CD14-positive monocyte (primary cell): ENCODE results near the gene P3H2. TPM values are rescaled to one million over a fixed set of nuclear protein-coding genes. Genes with fewer than 3 reads are reported as not detected.

ENCODE experiments used
- DNase-seq, 3 donors: peaks; one replicate each; pipeline ENCODE4 v3.0.0-alpha.2; 2011 to 2022
- H2AFZ ChIP-seq: 2 replicates; pipeline ENCODE4 v1.6.0; 2012; ENCODE audit warnings: mild to moderate bottlenecking, low read depth, low read length, inconsistent platforms; ENCODE audit not compliant: insufficient read depth, poor library complexity, severe bottlenecking
- H3K27ac ChIP-seq, 2 donors: 1 replicate in 1 of 2; 2 replicates in 1 of 2; pipeline ENCODE4 v1.5.1; 2012 to 2013; ENCODE audit warnings: low read length in 2 of 2, control low read depth in 1 of 2, inconsistent platforms in 1 of 2, low read depth in 1 of 2, mild to moderate bottlenecking in 1 of 2
- H3K27me3 ChIP-seq, 2 donors: one replicate each; pipeline versions ENCODE4 v1.6.0 to v1.6.1; 2011 to 2013; ENCODE audit warnings: low read length in 2 of 2; ENCODE audit not compliant: control insufficient read depth in 2 of 2, insufficient read depth in 2 of 2
- H3K36me3 ChIP-seq, 2 donors: replicated peaks in 1 of 2; 1 replicate in 1 of 2; 2 replicates in 1 of 2; pipeline versions ENCODE4 v1.5.1 to v1.6.1; 2012 to 2013; ENCODE audit warnings: low read length in 2 of 2, control low read depth in 1 of 2, inconsistent platforms in 1 of 2, mild to moderate bottlenecking in 1 of 2; ENCODE audit not compliant: insufficient read depth in 2 of 2, control insufficient read depth in 1 of 2
- H3K4me1 ChIP-seq, 2 donors: 1 replicate in 1 of 2; 2 replicates in 1 of 2; pipeline versions ENCODE4 v1.5.1 to v1.6.1; 2012 to 2013; ENCODE audit warnings: low read length in 2 of 2, control low read depth in 1 of 2, inconsistent platforms in 1 of 2, mild to moderate bottlenecking in 1 of 2, moderate library complexity in 1 of 2; ENCODE audit not compliant: insufficient read depth in 2 of 2, control insufficient read depth in 1 of 2
- H3K4me2 ChIP-seq: replicated peaks from 2 replicates; pipeline ENCODE3; 2012; ENCODE audit warnings: low read length, moderate library complexity, mild to moderate bottlenecking; ENCODE audit not compliant: poor library complexity, severe bottlenecking; ENCODE audit errors: extremely low read depth
- H3K4me3 ChIP-seq, 3 experiments: fragments of 200-600 bp in 1 of 3; sonication (generic) in 1 of 3; replicated peaks in 1 of 3; 1 replicate in 2 of 3; 2 replicates in 1 of 3; pipeline ENCODE4 v1.5.1; 2011 to 2013; ENCODE audit warnings: low read length in 3 of 3, mild to moderate bottlenecking in 3 of 3, control low read depth in 2 of 3, low read depth in 2 of 3, inconsistent platforms in 1 of 3, moderate library complexity in 1 of 3
- H3K79me2 ChIP-seq: 2 replicates; pipeline ENCODE4 v1.6.0; 2012; ENCODE audit warnings: mild to moderate bottlenecking, control low read depth, inconsistent platforms, low read length, moderate library complexity; ENCODE audit not compliant: insufficient read depth
- H3K9ac ChIP-seq: 2 replicates; pipeline ENCODE4 v1.6.0; 2017; ENCODE audit warnings: low read length, mild to moderate bottlenecking; ENCODE audit not compliant: insufficient read depth, poor library complexity, severe bottlenecking
- H3K9me3 ChIP-seq, 2 donors: replicated peaks in 1 of 2; 1 replicate in 1 of 2; 2 replicates in 1 of 2; pipeline versions ENCODE4 v1.5.1 to v1.6.1; 2012 to 2013; ENCODE audit warnings: low read length in 2 of 2, control low read depth in 1 of 2; ENCODE audit not compliant: control insufficient read depth in 1 of 2, insufficient read depth in 1 of 2
- H4K20me1 ChIP-seq: 2 replicates; pipeline ENCODE4 v1.6.0; 2012; ENCODE audit warnings: mild to moderate bottlenecking, low read length, control low read depth, moderate library complexity; ENCODE audit not compliant: insufficient read depth
- H3K27ac Mint-ChIP-seq, 7 donors: one replicate each; pipeline ENCODE4 v1.8.0; 2020; ENCODE audit warnings: mild to moderate bottlenecking in 7 of 7, mixed read lengths in 7 of 7, moderate library complexity in 6 of 7, inconsistent platforms in 2 of 7
- H3K27me3 Mint-ChIP-seq, 3 donors: one replicate each; pipeline ENCODE4 v1.8.0; 2021 to 2022; ENCODE audit warnings: low read depth in 3 of 3, mild to moderate bottlenecking in 3 of 3, mixed read lengths in 3 of 3, moderate library complexity in 3 of 3, inconsistent platforms in 1 of 3
- H3K36me3 Mint-ChIP-seq, 2 donors: one replicate each; pipeline ENCODE4 v1.8.0; 2020; ENCODE audit warnings: mixed read lengths in 2 of 2, inconsistent platforms in 1 of 2, mild to moderate bottlenecking in 1 of 2
- H3K4me1 Mint-ChIP-seq: one replicate; pipeline ENCODE4 v1.8.0; 2020; ENCODE audit warnings: mild to moderate bottlenecking, mixed read lengths
- H3K4me3 Mint-ChIP-seq, 2 donors: one replicate each; pipeline ENCODE4 v1.8.0; 2020; ENCODE audit warnings: mild to moderate bottlenecking in 2 of 2, mixed read lengths in 2 of 2, moderate library complexity in 1 of 2
- H3K9me3 Mint-ChIP-seq, 7 donors: one replicate each; pipeline ENCODE4 v1.8.0; 2020 to 2022; ENCODE audit warnings: mixed read lengths in 7 of 7, mild to moderate bottlenecking in 6 of 7, moderate library complexity in 6 of 7, inconsistent platforms in 2 of 7
- CTCF ChIP-seq: fragments of 200-600 bp; IDR thresholded peaks from one replicate; pipeline ENCODE4 v1.8.0; 2022; ENCODE audit warnings: antibody characterized with exemption, mild to moderate bottlenecking
- WGBS: methylation state at CpG from one replicate; pipeline ENCODE4 v1.1.5; 2013; ENCODE audit warnings: missing lambda C conversion rate; ENCODE audit not compliant: insufficient coverage; 5-methylcytosine and 5-hydroxymethylcytosine counted together
- intact Hi-C, 2 donors: fragments of 100-400 bp; cut with micrococcal nuclease; formaldehyde crosslinking; loops; one replicate each; pipeline versions ENCODE4 v1.15.0 to v1.15.1; 2023
- polyA plus RNA-seq, 3 donors: library from polyadenylated mRNA; depleted of rRNA in 1 of 3; unstranded in 2 of 3; stranded (reverse) in 1 of 3; fragments of 300-500 nt in 2 of 3; fragments of >200 nt in 1 of 3; fragmentation: Illumina TruSeq in 2 of 3; gene quantifications; 1 replicate in 2 of 3; 2 replicates in 1 of 3; pipeline ENCODE4 v1.2.3, GENCODE V29; 2012 to 2021

P3H2 gene
- polyA plus RNA-seq, 3 donors = 0.25 to 0.31 (median 0.27) TPM

- no peak overlapping the region for H3K4me3 ChIP-seq
- no peaks in the 10 kb centered on the region for H3K27me3 ChIP-seq
- no peak overlapping the region for H3K4me3 Mint-ChIP-seq
- H3K36me3 Mint-ChIP-seq = no peaks in the 10 kb centered on the region
- no peak overlapping the region for H3K27ac ChIP-seq
- no peaks in the 10 kb centered on the region for H3K9me3 ChIP-seq
- H3K9ac ChIP-seq = no peak overlapping the region
- no peak for TF ChIP-seq CTCF
- DNase-seq = no peak
- no peaks in the 10 kb centered on the region for H3K4me1 ChIP-seq
- WGBS = 100% methylated on average over 1 of the region's 3 CpGs
- intact Hi-C loops = no loop called here
- H4K20me1 ChIP-seq = no peaks in the 10 kb centered on the region
- H3K27ac Mint-ChIP-seq = no peak overlapping the region
- no peaks in the 10 kb centered on the region for H3K36me3 ChIP-seq
- peaks cover 6% of the 10 kb centered on the region for H3K4me1 Mint-ChIP-seq
- peaks cover 3 to 7% (median 5%) of the 10 kb centered on the region in 3 donors for H3K27me3 Mint-ChIP-seq
- H3K9me3 Mint-ChIP-seq = peaks cover 0 to 1% (median 0%) of the 10 kb centered on the region in 7 donors
- H3K4me2 ChIP-seq = no peak overlapping the region
- H3K79me2 ChIP-seq = no peaks in the 10 kb centered on the region
- no peak overlapping the region for H2AFZ ChIP-seq
These were observed 93.6 kb downstream of the P3H2 start for GRCh38 chr3:190027116-190027515.

- Mint-ChIP-seq H3K4me3 (no peak overlapping the region), H3K27ac (no peak overlapping the region), H3K27me3 (peaks cover 3 to 7% (median 5%) of the 10 kb centered on the region in 3 donors), H3K9me3 (peaks cover 0 to 1% (median 0%) of the 10 kb centered on the region in 7 donors), H3K4me1 (peaks cover 6% of the 10 kb centered on the region), H3K36me3 (no peaks in the 10 kb centered on the region)
- no peaks in the 10 kb centered on the region for H3K9me3 ChIP-seq
- H3K4me3 ChIP-seq = no peak overlapping the region
- no peak for DNase-seq
- H2AFZ ChIP-seq = no peak overlapping the region
- H3K9ac ChIP-seq = no peak overlapping the region
- no peak overlapping the region for H3K27ac ChIP-seq
- H3K36me3 ChIP-seq = no peaks in the 10 kb centered on the region
- no peak for TF ChIP-seq CTCF
- no peaks in the 10 kb centered on the region for H4K20me1 ChIP-seq
- H3K79me2 ChIP-seq = no peaks in the 10 kb centered on the region
- H3K27me3 ChIP-seq = no peaks in the 10 kb centered on the region
- no peak overlapping the region for H3K4me2 ChIP-seq
- no peaks in the 10 kb centered on the region for H3K4me1 ChIP-seq
- WGBS = 97% methylated on average over 6 of the region's 6 CpGs
- intact Hi-C loops = no loop called here
These were observed 94.5 kb downstream of the P3H2 start for GRCh38 chr3:190026154-190026553.
